GM18861 (cell line): Measurements from ENCODE around the gene CCR7.

ENCODE experiments used
- ATAC-seq: cut with Tn5 transposase; IDR thresholded peaks from one replicate; pipeline ENCODE4 v1.9.1; 2021; ENCODE audit not compliant: unreplicated experiment

The CCR7 gene

GRCh38 chr17:40519089-40519775 is 46.0 kb downstream of the CCR7 start:
- ATAC-seq, result no peak

- no peak for ATAC-seq
Measured at GRCh38 chr17:40518401-40519088, 46.7 kb downstream of the CCR7 start.

DNA sequence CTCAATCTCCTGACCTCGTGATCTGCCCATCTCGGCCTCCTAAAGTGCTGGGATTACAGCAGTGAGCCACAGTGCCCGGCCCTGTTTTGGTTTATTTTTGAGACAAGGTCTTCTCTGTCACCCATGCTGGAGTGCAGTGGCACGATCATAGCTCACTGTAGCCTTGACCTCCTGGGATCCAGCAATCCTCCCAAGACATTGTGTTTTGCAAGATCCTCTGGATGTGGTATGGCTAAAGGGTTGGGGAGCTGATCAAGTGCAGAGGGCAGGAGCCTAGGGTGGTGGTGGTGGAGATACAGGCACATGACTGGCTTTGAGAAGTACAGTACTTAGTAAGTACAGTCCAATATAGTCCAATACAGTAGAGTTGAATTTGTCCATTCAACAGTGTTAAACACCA is 47.3 kb downstream of the CCR7 start:
- no peak for ATAC-seq

- no peak for ATAC-seq
Measured at GRCh38 chr17:40517286-40517662, 48.0 kb downstream of the CCR7 start.

DNA sequence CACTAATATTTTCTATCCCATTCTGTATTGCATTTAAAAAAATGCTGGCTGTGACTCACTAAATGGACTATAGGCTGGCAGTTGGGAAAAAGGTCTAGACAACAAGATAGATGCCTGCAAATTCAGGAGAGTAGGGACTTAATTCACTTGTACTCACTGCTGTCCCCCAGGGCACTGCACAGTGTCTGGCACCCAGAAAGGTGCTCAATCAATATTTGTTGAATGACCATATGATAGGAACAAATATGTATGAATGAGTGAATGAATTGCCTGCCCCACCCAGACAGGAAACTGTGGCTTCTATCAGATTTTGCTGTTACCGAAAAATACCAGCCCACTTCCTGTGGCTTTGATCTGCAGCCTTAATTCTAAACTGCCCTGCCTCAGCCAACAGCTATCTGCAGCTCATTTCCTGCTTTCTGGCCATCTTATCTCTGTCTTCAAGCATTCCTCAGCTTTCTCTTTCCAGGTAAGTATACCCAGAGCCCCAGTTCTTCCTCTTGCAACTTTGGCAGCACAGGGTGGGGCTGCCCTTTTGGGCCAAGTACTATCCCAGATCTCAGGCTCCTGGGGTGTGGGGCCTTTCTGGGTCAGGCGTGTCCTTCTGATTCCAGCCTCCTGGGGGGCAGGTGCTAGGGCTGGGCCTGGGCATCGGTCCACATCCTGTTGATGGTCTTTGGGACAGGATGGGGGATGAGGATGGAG is 48.5 kb downstream of the CCR7 start:
- ATAC-seq, result peak; percentile 72

DNA sequence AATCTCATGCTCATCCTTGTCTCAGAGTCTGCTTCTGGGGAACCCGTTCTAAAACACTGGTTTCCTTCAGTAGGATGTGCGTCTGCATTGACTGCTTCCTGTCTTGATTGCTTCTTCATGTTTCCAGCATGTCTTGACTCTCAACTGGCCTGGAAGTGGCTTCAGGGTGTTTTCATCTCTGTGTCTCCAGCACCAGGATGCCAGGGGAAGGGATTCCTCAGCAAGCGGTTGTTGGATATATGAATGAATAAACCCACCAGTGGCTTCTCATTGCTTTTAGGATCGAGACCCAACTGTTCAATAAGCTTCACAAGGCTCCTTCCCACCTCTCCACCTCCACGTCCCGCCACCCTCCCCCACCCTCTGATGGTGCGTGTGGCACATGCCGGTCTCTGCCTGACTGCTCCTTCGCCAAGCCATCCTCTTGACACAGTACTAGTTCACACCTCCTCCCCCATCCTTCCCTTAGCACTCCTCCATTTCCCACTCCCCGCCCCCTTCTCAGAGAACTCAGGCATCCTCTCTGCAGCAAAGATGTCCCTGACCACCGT is 49.7 kb downstream of the CCR7 start:
- no peak for ATAC-seq

- ATAC-seq, result no peak
Measured at GRCh38 chr17:40515011-40515410, 50.3 kb downstream of the CCR7 start.

DNA sequence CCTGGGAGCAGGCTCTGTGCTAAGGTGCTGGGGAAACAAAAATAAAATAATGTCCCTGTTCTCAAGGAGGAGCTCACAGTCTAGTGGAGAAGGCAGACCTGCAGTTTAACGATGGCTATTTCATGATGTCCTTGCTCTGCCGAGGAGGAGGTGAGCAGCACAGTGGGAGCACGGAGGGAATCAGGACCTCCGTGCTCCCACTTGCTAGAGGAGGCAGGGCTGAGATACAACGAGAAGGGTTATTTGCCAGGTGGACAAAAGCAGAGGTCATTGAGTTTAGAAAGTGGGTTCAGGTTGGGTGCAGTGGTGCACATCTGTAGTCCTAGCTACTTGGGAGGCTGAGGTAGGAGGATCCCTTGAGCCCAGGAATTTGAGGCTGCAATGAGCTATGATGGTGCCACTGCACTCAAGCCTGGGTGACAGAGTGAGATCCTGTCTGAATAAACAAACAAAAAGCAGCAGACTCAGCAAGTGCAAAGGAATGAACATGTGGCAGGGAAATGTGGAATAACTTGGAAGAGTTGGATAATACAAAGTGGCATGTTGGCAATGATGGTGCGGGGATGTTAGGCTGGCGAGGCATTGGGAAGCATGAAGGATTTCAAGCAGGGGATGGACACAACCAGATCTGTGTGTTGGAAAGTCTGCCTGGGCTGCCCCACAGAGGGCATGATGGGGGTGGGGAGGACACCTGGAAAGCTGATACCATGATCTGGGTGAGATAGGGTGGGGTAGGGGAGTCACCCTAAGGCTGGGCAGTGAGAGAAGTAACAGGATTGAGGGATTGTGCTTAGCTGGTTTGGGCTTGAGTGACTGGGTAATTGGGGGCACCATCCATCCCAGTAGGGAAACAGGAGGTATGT is 51.0 kb downstream of the CCR7 start:
- ATAC-seq, result no peak

DNA sequence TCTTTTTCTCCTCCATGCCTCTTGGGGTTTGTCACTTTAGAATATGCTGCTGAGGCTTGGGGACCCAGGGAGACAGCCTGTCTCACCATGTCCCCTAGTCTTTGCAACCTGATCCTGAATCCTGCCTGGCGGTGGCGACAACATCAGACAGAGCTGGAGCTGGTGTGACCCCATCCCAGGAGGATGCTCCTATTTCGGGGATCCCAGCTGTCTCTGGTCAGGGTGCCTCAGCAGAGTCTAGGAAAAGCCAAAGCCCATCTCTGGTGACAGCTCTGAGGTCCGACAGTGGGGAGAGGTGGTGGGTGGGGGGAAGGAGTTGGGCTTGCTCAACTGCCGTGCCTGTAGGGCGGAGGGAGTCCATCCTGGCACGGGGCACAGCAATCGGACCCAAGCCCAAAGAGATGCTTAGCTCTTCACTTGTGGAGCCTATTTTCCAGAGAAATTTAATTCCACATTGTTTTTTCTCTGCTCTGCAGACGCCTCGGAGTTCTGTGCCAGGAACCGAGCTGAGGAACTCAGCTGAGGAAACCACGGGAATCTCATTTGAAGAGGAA is 53.5 kb downstream of the CCR7 start:
- no peak for ATAC-seq

DNA sequence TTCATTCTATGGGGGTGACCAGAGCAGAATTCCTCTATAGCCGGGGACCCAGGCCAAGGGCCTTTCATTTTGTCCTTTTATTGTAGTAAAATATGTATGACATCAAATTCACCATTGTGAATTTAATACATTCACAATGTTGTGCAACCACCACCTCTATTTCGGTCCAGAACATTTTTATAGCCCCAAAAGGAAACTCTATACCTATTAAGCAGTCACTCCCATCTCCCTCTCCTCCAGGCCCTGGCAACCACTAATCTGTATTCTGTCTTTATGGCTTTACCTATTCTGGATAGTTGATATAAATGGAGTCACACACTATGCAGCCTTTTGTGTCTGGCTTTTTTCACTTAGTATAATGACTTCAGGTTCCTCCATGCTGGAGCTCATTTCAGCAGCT is 54.1 kb downstream of the CCR7 start:
- ATAC-seq, result no peak

- ATAC-seq, result no peak
Measured at GRCh38 chr17:40510328-40510648, 55.0 kb downstream of the CCR7 start.

GRCh38 chr17:40509626-40510327 is 55.5 kb downstream of the CCR7 start:
- no peak for ATAC-seq

GRCh38 chr17:40506786-40507185 is 58.5 kb downstream of the CCR7 start:
- ATAC-seq, result no peak
